Rectal smooth muscle tissue (tissue), 1 donor: ENCODE data around the gene C16orf89.
A peak's percentile ranks its signal among the peaks of the same experiment; 100 is the strongest.
"Not testable (repeated sequence)": the region's sequence is repeated elsewhere in the genome, so short reads cannot be mapped to it uniquely, and the experiment has no call there.

Source experiments
- H3K27ac ChIP-seq: one replicate; pipeline ENCODE4 v1.7.0; 2013; ENCODE audit warnings: low read depth, low read length, inconsistent platforms
- H3K27me3 ChIP-seq: one replicate; pipeline ENCODE4 v1.7.0; 2013; ENCODE audit warnings: low read length; ENCODE audit not compliant: control insufficient read depth, insufficient read depth
- H3K36me3 ChIP-seq: one replicate; pipeline ENCODE4 v1.7.0; 2013; ENCODE audit warnings: low read length; ENCODE audit not compliant: control insufficient read depth, insufficient read depth
- H3K4me1 ChIP-seq: one replicate; pipeline ENCODE4 v1.7.0; 2013; ENCODE audit warnings: low read length; ENCODE audit not compliant: control insufficient read depth, insufficient read depth
- H3K4me3 ChIP-seq: one replicate; pipeline ENCODE4 v1.7.0; 2013; ENCODE audit warnings: low read length
- H3K9ac ChIP-seq: one replicate; pipeline ENCODE4 v1.7.0; 2013; ENCODE audit warnings: low read length

Gene C16orf89

GRCh38 chr16:5064915-5065314, 841 bp downstream of the C16orf89 start:
- peaks cover 2% of the 10 kb centered on the region for H3K27me3 ChIP-seq
- H3K36me3 ChIP-seq, result no peaks in the 10 kb centered on the region
- no peaks in the 10 kb centered on the region for H3K4me1 ChIP-seq
- peak overlapping the region; percentile 17 for H3K4me3 ChIP-seq
- H3K9ac ChIP-seq, result no peak overlapping the region
- H3K27ac ChIP-seq, result no peak overlapping the region

DNA sequence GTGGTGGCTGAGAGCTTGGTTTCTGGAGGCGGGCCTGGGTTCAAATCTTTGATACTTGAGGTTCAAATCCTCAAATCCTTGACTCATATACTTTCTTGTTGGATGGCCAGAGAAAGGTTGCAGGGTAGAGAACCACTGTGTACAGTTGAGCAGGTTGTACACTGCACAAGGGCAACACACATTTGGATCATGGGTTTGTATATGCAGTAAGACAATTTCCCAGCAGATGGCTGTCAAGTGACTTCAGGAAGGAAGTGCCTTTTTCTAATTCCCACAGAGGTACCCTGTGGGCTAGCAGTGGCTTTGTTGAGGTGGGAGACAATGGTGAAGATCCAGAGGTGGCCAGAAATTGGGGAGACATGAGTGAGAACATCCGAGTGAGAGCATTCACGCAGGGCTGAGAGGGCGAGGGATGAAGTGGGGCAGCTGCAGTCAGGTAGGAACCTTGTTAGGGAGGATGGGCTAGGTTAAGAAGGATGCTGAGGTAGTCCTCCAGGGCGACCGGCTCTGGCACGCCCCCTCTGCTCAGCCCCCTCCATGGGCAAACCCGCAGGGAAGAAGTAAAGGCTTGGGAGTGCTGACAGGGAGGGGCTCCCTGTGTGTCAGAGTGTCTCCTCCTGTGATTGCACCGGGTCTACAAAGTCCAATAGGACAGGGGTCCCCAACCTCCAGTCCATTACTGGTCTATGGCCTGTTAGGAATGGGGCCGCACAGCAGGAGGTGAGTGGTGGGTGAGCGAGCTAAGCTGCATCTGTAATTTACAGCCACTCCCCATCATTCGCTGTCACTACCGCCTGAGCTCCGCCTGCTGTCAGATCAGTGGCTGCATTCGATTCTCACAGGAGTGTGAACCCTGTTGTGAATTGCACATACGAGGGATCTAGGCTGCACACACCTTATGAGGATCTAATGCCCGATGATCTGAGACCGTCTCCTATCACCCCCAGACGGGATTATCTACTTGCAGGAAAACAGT, 2.7 kb downstream of the C16orf89 start:
- Histone ChIP-seq H3K9ac (no peak overlapping the region), H3K27ac (no peak overlapping the region), H3K4me3 (no peak overlapping the region), H3K36me3 (no peaks in the 10 kb centered on the region), H3K4me1 (no peaks in the 10 kb centered on the region), H3K27me3 (peaks cover 2% of the 10 kb centered on the region)

DNA sequence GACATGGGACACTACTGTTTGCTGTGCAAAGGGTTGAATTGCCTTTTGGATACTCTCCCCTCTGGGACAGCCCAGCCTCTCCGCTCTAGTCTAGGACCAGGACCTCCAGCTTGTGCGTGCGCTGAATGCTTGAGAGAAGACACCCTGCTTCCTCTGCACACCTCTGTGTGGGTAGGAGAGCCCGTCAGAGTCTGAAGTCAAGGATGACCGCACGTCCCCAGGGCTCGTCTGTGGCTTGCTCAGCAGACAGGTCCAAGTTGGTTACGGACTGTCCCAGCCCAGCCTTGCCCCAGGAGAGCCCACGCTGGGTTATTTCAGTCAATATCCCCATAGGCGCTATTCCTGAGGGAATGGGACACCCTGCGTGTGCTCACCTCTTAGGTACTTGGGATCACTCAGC, 3.7 kb downstream of the C16orf89 start:
- no peaks in the 10 kb centered on the region for H3K36me3 ChIP-seq
- no peak overlapping the region for H3K27ac ChIP-seq
- no peaks in the 10 kb centered on the region for H3K4me1 ChIP-seq
- no peak overlapping the region for H3K9ac ChIP-seq
- no peak overlapping the region for H3K4me3 ChIP-seq
- peaks cover 2% of the 10 kb centered on the region for H3K27me3 ChIP-seq

DNA sequence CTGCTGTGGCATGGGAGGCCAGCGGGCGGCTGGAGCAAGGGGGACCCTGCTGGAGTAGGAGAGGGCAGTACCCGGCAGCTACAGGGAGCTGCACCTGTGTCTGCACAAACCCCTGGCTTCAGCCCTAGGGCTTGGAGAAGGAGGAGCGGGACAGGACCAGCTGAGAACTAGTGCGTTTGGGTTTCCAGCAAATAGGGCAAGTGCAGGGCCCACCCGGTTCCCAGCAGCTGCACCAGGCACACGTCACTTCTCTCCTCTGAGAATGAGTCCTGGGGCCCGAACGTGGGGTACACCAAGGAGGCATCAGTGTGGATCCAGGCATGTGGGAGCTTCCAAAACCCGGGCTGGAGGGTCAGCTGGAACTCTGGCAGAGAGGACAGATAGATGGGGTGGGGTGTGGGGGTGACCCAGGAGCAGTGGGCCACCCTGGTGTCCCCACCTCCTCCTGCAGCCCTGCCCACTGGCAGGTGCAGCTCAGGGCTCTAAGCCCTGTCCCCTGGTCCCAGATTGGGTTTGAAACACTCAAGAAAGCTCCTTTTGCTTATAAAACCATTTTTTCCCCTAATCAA, 5.6 kb downstream of the C16orf89 start:
- H3K4me3 ChIP-seq, result no peak overlapping the region
- peaks cover 2% of the 10 kb centered on the region for H3K27me3 ChIP-seq
- no peaks in the 10 kb centered on the region for H3K36me3 ChIP-seq
- no peaks in the 10 kb centered on the region for H3K4me1 ChIP-seq
- no peak overlapping the region for H3K9ac ChIP-seq
- no peak overlapping the region for H3K27ac ChIP-seq

- H3K4me1 ChIP-seq, result no peaks in the 10 kb centered on the region
- H3K36me3 ChIP-seq, result no peaks in the 10 kb centered on the region
- H3K27me3 ChIP-seq, result no peaks in the 10 kb centered on the region
- H3K27ac ChIP-seq, result no peak overlapping the region
- H3K4me3 ChIP-seq, result no peak overlapping the region
- no peak overlapping the region for H3K9ac ChIP-seq
Observed at GRCh38 chr16:5059386-5060072, 6.2 kb downstream of the C16orf89 start.

GRCh38 chr16:5058476-5058875, 7.3 kb downstream of the C16orf89 start:
- no peak overlapping the region for H3K27ac ChIP-seq
- no peaks in the 10 kb centered on the region for H3K4me1 ChIP-seq
- no peak overlapping the region for H3K4me3 ChIP-seq
- no peaks in the 10 kb centered on the region for H3K36me3 ChIP-seq
- no peaks in the 10 kb centered on the region for H3K27me3 ChIP-seq
- no peak overlapping the region for H3K9ac ChIP-seq

DNA sequence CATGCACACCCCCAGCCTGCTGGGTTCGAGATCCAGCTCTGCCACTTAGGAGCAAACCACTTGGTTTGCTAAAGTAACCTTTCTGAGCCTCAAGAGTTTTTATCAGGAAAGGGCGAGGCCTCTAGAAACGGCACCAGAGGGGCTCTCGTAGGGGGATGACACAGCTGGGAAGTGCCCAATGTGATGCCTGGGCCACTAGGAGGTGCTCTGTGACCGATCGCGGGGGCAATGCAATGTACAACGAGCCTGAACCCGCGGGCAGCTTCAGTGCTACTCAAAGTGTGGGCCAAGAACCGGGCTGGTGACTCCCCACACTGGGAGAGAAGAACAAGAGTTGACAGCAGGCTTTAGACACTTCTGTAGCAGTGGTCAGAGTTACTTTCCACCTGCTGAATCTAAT, 9.4 kb downstream of the C16orf89 start:
- Histone ChIP-seq H3K27ac (no peak overlapping the region), H3K4me3 (no peak overlapping the region), H3K4me1 (no peaks in the 10 kb centered on the region)

DNA sequence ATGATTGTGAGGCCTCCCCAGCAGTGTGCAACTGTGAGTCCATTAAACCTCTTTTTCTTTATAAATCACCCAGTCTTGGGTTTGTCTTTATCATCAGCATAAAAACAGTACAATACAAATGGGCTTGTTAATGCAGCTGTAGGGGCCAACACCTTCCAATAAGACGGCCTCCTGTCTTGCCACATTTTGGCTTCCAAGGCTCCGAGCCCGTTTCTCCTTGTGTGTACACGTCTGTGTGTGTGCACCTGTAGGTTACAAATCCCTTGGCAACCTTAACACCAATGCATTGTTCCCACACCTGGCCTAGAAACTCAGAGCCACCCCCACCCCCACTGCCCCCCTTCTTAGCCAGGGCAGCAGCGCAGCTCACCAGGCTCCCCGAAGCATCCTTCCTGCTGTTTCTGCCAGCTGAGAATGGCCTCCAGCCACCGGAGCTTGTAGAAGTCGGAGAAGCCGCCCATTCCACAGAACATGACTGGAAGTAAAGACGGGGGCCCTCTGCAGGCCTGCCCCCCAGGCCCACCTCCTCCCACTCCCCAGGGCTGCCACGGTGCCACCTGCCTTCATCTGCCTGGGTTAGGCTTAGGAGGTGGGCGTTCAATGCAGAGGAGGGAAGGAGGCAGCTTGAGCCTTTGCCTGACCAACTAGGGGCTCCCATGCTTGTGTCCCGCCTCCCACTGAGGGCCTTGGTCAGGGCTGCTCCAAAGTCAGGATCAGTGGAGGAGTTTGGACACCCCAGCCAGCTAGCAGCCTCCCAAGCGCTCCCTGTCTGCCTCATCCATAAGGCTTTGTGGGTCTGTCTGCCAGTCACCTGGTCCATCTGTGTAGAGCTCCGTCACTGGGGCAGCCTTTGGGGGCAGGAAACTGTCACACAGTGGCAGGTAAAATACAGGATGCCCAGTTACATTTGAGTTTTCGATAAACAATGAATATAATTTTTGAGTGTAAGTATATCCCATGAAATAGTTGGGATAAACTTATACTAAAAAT, 10.6 kb downstream of the C16orf89 start:
- H3K4me3 ChIP-seq, result no peak overlapping the region

More for the DNA sequence above, 9.4 kb downstream of the C16orf89 start:
- Histone ChIP-seq H3K9ac (no peak overlapping the region), H3K27me3 (no peaks in the 10 kb centered on the region), H3K36me3 (no peaks in the 10 kb centered on the region)

GRCh38 chr16:5046914-5047313, 18.8 kb downstream of the C16orf89 start:
- Histone ChIP-seq H3K27me3 (no peaks in the 10 kb centered on the region), H3K4me3 (no peak overlapping the region), H3K4me1 (no peaks in the 10 kb centered on the region), H3K36me3 (no peaks in the 10 kb centered on the region), H3K27ac (no peak overlapping the region), H3K9ac (no peak overlapping the region)

More for the DNA sequence above, 10.6 kb downstream of the C16orf89 start:
- Histone ChIP-seq H3K36me3 (no peaks in the 10 kb centered on the region), H3K27ac (no peak overlapping the region), H3K27me3 (no peaks in the 10 kb centered on the region), H3K4me1 (no peaks in the 10 kb centered on the region), H3K9ac (no peak overlapping the region)

GRCh38 chr16:5045499-5046115, 20.1 kb downstream of the C16orf89 start:
- Histone ChIP-seq H3K9ac (no peak overlapping the region), H3K36me3 (no peaks in the 10 kb centered on the region), H3K4me3 (no peak overlapping the region), H3K27ac (no peak overlapping the region), H3K4me1 (no peaks in the 10 kb centered on the region), H3K27me3 (no peaks in the 10 kb centered on the region)

- not testable (repeated sequence) for H3K4me3 ChIP-seq, H3K27ac ChIP-seq, H3K4me1 ChIP-seq, H3K9ac ChIP-seq, H3K36me3 ChIP-seq, H3K27me3 ChIP-seq
Observed at GRCh38 chr16:5044581-5044980, 21.2 kb downstream of the C16orf89 start.
